NT2/D1 (cell line): ENCODE data around the gene SMYD1.

ENCODE experiments used
- SUZ12 ChIP-seq: IDR thresholded peaks from 2 replicates; pipeline ENCODE4 v1.6.1; 2011; ENCODE audit not compliant: insufficient read length, insufficient read depth; ENCODE audit errors: extremely low read depth
- ZNF274 ChIP-seq: IDR thresholded peaks from 2 replicates; pipeline ENCODE4 v1.6.1; 2011; ENCODE audit warnings: mild to moderate bottlenecking, low read depth, low read length

DNA sequence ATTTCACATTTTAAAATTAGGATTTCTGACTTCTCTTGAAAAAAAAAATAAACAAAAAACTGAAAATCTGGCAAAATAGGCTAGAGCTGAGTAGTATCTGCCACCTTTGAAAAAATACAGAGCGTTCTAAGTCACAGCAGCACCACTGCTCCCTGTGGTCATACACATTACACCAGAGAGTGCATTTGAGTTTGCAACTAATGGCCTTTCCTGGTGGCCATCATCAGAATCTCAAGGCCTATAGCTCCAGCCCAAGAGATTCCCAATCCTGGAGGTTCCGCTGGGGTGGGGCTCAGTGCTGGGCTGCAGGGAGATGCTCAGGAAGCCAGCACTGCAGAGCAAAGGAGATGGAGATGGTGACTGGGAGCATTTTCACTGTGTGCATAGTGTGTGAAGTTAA lies 17.5 kb downstream of the SMYD1 start:
- TF ChIP-seq SUZ12 (no peak), ZNF274 (no peak)
